ENCODE results near the gene PPIB. TPM values are rescaled to one million over a fixed set of nuclear protein-coding genes. Genes with fewer than 3 reads are reported as not detected.

Gene PPIB
- total RNA-seq, 2 donors from 2014 or later = 367 to 656 TPM

GRCh38 chr15:64146520-64146884 is 16.3 kb downstream of the PPIB start:
- TF ChIP-seq, protein P1, sequence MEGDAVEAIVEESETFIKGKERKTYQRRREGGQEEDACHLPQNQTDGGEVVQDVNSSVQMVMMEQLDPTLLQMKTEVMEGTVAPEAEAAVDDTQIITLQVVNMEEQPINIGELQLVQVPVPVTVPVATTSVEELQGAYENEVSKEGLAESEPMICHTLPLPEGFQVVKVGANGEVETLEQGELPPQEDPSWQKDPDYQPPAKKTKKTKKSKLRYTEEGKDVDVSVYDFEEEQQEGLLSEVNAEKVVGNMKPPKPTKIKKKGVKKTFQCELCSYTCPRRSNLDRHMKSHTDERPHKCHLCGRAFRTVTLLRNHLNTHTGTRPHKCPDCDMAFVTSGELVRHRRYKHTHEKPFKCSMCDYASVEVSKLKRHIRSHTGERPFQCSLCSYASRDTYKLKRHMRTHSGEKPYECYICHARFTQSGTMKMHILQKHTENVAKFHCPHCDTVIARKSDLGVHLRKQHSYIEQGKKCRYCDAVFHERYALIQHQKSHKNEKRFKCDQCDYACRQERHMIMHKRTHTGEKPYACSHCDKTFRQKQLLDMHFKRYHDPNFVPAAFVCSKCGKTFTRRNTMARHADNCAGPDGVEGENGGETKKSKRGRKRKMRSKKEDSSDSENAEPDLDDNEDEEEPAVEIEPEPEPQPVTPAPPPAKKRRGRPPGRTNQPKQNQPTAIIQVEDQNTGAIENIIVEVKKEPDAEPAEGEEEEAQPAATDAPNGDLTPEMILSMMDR (IDR thresholded peaks at IDR 0.05) = no peak
- intact Hi-C loops (cut with DNase I) = no loop called here
- no peak overlapping the region for H3K9ac ChIP-seq (ENCODE audit: low read depth in 2 of 2, low read length in 2 of 2)

DNA sequence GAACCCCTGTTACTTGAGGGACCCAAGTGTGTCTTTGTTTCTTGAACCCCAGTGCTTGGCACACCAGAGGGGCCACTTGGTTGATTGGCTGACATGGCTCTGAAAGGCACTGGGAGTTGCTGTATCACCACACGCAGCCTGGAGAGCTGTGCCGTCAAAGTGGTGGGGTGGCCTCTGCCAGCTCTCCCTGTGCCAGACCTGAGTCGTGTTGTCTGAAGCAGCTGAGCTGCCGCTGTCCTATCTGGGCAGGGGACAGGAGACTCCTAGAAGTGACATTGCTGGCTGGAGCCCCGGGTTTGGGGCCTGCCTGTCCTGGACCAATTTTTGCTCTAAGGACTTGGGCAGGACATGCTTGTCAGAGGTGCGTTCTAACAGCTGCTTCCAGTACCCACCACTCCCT is 16.8 kb downstream of the PPIB start:
- Histone ChIP-seq H3K27me3 (no peaks in the 10 kb centered on the region), H3K4me3 (no peak overlapping the region), H3K4me1 (no peaks in the 10 kb centered on the region), H3K27ac (no peak overlapping the region), H3K9me3 (no peaks in the 10 kb centered on the region), H3K9ac (ENCODE audit: low read depth in 2 of 2, low read length in 2 of 2) (no peak overlapping the region), H3K36me3 (peaks cover 5% of the 10 kb centered on the region)
- no peak for DNase-seq
- TF ChIP-seq, protein P1 (IDR thresholded peaks at IDR 0.05) = no peak
- intact Hi-C loops (cut with DNase I) = no loop called here

More at GRCh38 chr15:64146520-64146884, 16.3 kb downstream of the PPIB start:
- H3K9me3 ChIP-seq = no peaks in the 10 kb centered on the region
- peaks cover under 1% of the 10 kb centered on the region for H3K27me3 ChIP-seq
- H3K4me1 ChIP-seq = peaks cover 4% of the 10 kb centered on the region
- no peak overlapping the region for H3K4me3 ChIP-seq
- H3K27ac ChIP-seq = no peak overlapping the region
- H3K36me3 ChIP-seq = peaks cover 5% of the 10 kb centered on the region
- no peak for DNase-seq

DNA sequence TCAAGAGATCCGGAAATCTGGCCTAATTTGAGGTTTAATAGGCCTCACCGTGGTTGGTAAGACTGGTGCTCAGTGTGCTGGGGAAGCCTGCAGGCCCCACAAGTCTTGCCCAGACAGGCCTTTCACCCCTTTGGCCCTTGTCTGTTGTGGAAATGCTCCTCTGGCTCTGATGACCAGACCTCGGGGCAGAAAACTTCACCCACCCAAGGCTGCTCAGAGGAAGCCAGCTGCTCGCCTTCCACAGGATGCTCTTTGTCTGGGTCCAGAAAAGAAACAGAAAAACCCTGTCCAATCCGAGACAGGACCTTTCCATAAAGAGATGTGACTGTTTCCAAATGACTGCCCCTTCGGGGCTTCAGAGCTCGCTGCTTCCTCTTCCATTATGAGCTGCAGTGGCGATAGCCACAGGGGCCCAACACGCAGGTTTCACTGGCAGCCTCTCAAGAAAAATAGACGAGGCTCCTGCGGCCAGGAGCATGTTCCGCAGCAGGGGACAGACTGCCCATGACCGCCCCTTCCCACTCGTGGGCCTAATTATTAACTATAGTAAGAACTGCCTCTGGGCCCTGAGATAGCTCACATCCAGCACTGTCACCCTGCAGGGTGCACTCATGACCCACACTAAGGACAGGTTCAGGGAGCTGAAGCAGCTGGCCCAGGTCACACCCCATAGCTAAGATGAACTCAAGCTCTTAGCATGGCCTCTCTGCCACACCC is 18.1 kb downstream of the PPIB start:
- Histone ChIP-seq H3K4me3 (no peak overlapping the region), H3K9me3 (no peaks in the 10 kb centered on the region), H3K4me1 (no peaks in the 10 kb centered on the region), H3K27me3 (no peaks in the 10 kb centered on the region), H3K9ac (ENCODE audit: low read depth in 2 of 2, low read length in 2 of 2) (no peak overlapping the region), H3K27ac (no peak overlapping the region), H3K36me3 (peaks cover 5% of the 10 kb centered on the region)
- DNase-seq = no peak
- intact Hi-C loops (cut with DNase I) = no loop called here
- TF ChIP-seq, protein P1 (IDR thresholded peaks at IDR 0.05) = no peak

GRCh38 chr15:64144192-64144564 is 18.6 kb downstream of the PPIB start:
- Histone ChIP-seq H3K4me1 (no peaks in the 10 kb centered on the region), H3K4me3 (no peak overlapping the region), H3K27me3 (no peaks in the 10 kb centered on the region), H3K9me3 (no peaks in the 10 kb centered on the region), H3K9ac (ENCODE audit: low read depth in 2 of 2, low read length in 2 of 2) (peak overlapping the region in 1 of 2 donors; percentile 12), H3K27ac (no peak overlapping the region), H3K36me3 (peaks cover 5% of the 10 kb centered on the region)
- TF ChIP-seq, protein P1 (IDR thresholded peaks at IDR 0.05) = no peak
- intact Hi-C loops (cut with DNase I) = no loop called here
- DNase-seq = no peak

DNA sequence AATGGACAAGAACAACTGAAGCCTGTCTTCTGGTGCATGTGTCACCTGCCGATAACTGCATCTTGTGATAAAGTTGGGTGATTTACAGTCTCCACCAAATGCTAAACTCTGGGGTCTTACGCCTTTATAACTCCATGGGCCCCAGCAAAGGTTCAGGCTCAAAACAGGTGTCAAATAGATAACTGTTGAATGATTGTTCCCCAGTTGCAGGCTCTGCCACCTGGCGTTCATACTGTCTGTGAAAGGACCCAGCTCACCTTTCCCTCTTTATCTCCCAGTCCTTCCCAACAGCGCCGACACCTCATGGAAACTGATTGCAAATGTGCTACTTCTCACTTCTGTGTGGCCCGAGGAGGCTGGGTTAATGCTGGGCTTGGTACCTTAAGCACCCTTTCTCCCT is 19.5 kb downstream of the PPIB start:
- no peaks in the 10 kb centered on the region for H3K9me3 ChIP-seq
- TF ChIP-seq, protein P1 (IDR thresholded peaks at IDR 0.05) = no peak
- H3K9ac ChIP-seq (ENCODE audit: low read depth in 2 of 2, low read length in 2 of 2) = no peak overlapping the region
- H3K36me3 ChIP-seq = peaks cover 10% of the 10 kb centered on the region
- H3K4me3 ChIP-seq = no peak overlapping the region
- intact Hi-C loops (cut with DNase I) = no loop called here
- no peaks in the 10 kb centered on the region for H3K27me3 ChIP-seq
- DNase-seq = no peak
- H3K27ac ChIP-seq = no peak overlapping the region
- H3K4me1 ChIP-seq = no peaks in the 10 kb centered on the region

Measured in colonic mucosa (tissue), 4 donors.